Measurements from ENCODE around the gene SLCO4A1. TPM values are rescaled to one million over a fixed set of nuclear protein-coding genes. Genes with fewer than 3 reads are reported as not detected.

Gene SLCO4A1
- total and polyA plus RNA-seq, 2 donors (not counting 3 experiments of a cell fraction or from before 2014, with no cell fraction given) = 1.4 to 4.1 TPM

DNA sequence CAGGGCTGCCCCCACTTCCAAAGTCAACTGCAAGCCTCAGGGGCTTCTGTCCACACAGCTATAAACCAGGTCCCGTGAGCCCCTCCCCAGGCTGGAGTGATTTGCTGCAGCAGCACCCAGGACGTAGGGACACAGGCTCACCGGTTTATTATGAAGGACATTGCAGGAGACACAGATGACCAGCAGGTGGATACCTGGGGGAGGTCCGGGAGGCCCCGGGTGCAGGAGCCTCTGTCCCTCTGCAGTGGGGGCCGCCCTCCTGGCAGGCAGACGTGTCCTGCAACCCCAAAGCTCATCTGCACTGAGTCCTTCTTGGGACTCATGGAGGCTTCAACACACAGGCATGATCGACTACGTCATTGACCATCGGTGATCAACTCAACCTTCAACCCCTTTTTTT is 51.8 kb downstream of the SLCO4A1 start:
- H2AFZ ChIP-seq (ENCODE audit: low read depth, low read length) = no peak overlapping the region

DNA sequence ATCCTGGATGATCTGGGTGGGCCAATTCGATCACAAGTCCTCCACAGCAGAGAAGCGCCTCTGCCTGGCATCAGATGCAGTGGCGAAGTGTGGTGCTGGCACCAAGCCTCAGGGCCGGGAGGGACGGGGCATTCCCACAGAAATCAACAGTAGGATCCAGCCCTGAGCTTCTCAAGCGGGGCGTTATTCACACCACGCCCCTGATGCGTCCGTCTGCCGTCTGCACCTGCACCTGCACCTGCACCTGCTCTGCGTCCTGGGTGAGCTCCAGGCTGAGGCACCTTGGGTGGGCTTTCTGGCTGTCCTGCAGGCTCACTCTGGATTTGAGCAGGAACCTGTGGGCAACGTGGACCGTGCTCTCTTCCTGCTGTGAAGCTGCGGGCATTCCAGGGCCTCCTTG is 52.6 kb downstream of the SLCO4A1 start:
- Histone ChIP-seq H3K4me3 (replicated peaks in 1 of 3; ENCODE audit: insufficient read depth in 1 of 3, low read depth in 1 of 3, low read length in 3 of 3) (no peak overlapping the region), H3K9me1 (replicated peaks; ENCODE audit: control insufficient read depth, extremely low read depth, insufficient read depth, low read length) (no peaks in the 10 kb centered on the region), H4K20me1 (replicated peaks; ENCODE audit: control insufficient read depth, extremely low read depth, insufficient read depth, low read length) (no peaks in the 10 kb centered on the region), H3K9ac (replicated peaks; ENCODE audit: extremely low read depth, insufficient read depth, low read length) (no peak overlapping the region), H3K79me2 (ENCODE audit: control insufficient read depth, insufficient read depth, low read length) (no peaks in the 10 kb centered on the region), H3K4me2 (ENCODE audit: insufficient read depth, low read length) (no peak overlapping the region), H3K9me3 (replicated peaks; ENCODE audit: control insufficient read depth, insufficient read depth, low read length) (no peaks in the 10 kb centered on the region), H2AFZ (ENCODE audit: low read depth, low read length) (no peak overlapping the region), H3K36me3 (ENCODE audit: control insufficient read depth in 2 of 2, extremely low read depth in 1 of 2, insufficient read depth in 2 of 2, low read length in 2 of 2) (no peaks in the 10 kb centered on the region), H3K4me1 (ENCODE audit: control insufficient read depth, extremely low read depth, insufficient read depth, low read length) (no peaks in the 10 kb centered on the region), H3K27me3 (ENCODE audit: control insufficient read depth in 2 of 2, insufficient read depth in 2 of 2, low read length in 2 of 2) (no peaks in the 10 kb centered on the region), H3K27ac (ENCODE audit: insufficient read depth, low read depth, low read length) (no peak overlapping the region)
- CTCF ChIA-PET = interaction anchor here (0.8 to 2.4 kb wide), 4 partner anchors 9 to 97 kb away, joined by 3 to 7 read pairs (median 3); no protein-coding TSS in a partner anchor
- BruUV-seq (replicated peaks) = no TSS peak
- no peak for DNase-seq (ENCODE audit: low read depth, low spot score)
- intact Hi-C loops (cut with micrococcal nuclease) = no loop called here
- TF ChIP-seq GATA2 (IDR thresholded peaks at IDR 0.05; ENCODE audit: insufficient read depth, insufficient read length, low read depth, low read length) (no peak), EZH2 (IDR thresholded peaks at IDR 0.05; ENCODE audit: borderline replicate concordance, low read depth, low read length, severe bottlenecking) (no peak), POLR2A (IDR thresholded peaks at IDR 0.05; ENCODE audit: low read depth, low read length) (no peak), JUN (IDR thresholded peaks at IDR 0.05; ENCODE audit: borderline replicate concordance, insufficient read depth, insufficient read length, low read depth) (no peak), POLR2AphosphoS5 (IDR thresholded peaks at IDR 0.05; ENCODE audit: insufficient read depth, low read depth, low read length) (no peak), FOS (IDR thresholded peaks at IDR 0.05; ENCODE audit: borderline replicate concordance, insufficient read depth, low read length) (no peak), CTCF (IDR thresholded peaks at IDR 0.05; ENCODE audit: extremely low read depth in 1 of 2, insufficient read depth in 1 of 2, low read depth in 1 of 2, low read length in 2 of 2) (no peak), MYC (IDR thresholded peaks at IDR 0.05; ENCODE audit: low read depth, low read length) (no peak)
- TF ChIP-seq, protein P1, sequence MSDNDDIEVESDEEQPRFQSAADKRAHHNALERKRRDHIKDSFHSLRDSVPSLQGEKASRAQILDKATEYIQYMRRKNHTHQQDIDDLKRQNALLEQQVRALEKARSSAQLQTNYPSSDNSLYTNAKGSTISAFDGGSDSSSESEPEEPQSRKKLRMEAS (IDR thresholded peaks at IDR 0.05; ENCODE audit: insufficient read depth, insufficient read length) = no peak
- POLR2A ChIA-PET = no interaction called here
- dilution Hi-C loops (cut with MboI; ENCODE audit: extremely low pct_ligation_motif_present, low sequenced_read_pairs) = no loop called here
- FAIRE-seq = no peak

More for the DNA sequence above, 51.8 kb downstream of the SLCO4A1 start:
- no peak for TF ChIP-seq POLR2AphosphoS5 (IDR thresholded peaks at IDR 0.05; ENCODE audit: insufficient read depth, low read depth, low read length)
- no peak for TF ChIP-seq MYC (IDR thresholded peaks at IDR 0.05; ENCODE audit: low read depth, low read length)
- no peak for TF ChIP-seq JUN (IDR thresholded peaks at IDR 0.05; ENCODE audit: borderline replicate concordance, insufficient read depth, insufficient read length, low read depth)
- no peak for TF ChIP-seq FOS (IDR thresholded peaks at IDR 0.05; ENCODE audit: borderline replicate concordance, insufficient read depth, low read length)
- no peaks in the 10 kb centered on the region for H3K9me3 ChIP-seq (replicated peaks; ENCODE audit: control insufficient read depth, insufficient read depth, low read length)
- no peak overlapping the region for H3K4me2 ChIP-seq (ENCODE audit: insufficient read depth, low read length)
- no peaks in the 10 kb centered on the region for H3K36me3 ChIP-seq (ENCODE audit: control insufficient read depth in 2 of 2, extremely low read depth in 1 of 2, insufficient read depth in 2 of 2, low read length in 2 of 2)
- H3K9ac ChIP-seq (replicated peaks; ENCODE audit: extremely low read depth, insufficient read depth, low read length) = no peak overlapping the region
- H3K79me2 ChIP-seq (ENCODE audit: control insufficient read depth, insufficient read depth, low read length) = no peaks in the 10 kb centered on the region
- no peak overlapping the region for H3K4me3 ChIP-seq (replicated peaks in 1 of 3; ENCODE audit: insufficient read depth in 1 of 3, low read depth in 1 of 3, low read length in 3 of 3)
- no peak for FAIRE-seq
- no peaks in the 10 kb centered on the region for H3K27me3 ChIP-seq (ENCODE audit: control insufficient read depth in 2 of 2, insufficient read depth in 2 of 2, low read length in 2 of 2)
- dilution Hi-C loops (cut with MboI; ENCODE audit: extremely low pct_ligation_motif_present, low sequenced_read_pairs) = no loop called here
- POLR2A ChIA-PET = no interaction called here
- intact Hi-C loops (cut with micrococcal nuclease) = no loop called here
- no TSS peak for BruUV-seq (replicated peaks)
- no peak for DNase-seq (ENCODE audit: low read depth, low spot score)
- CTCF ChIA-PET = interaction anchor here (0.6 to 2.4 kb wide), 7 partner anchors 8 to 98 kb away, joined by 3 to 7 read pairs (median 5); no protein-coding TSS in a partner anchor
- H3K27ac ChIP-seq (ENCODE audit: insufficient read depth, low read depth, low read length) = no peak overlapping the region
- H3K9me1 ChIP-seq (replicated peaks; ENCODE audit: control insufficient read depth, extremely low read depth, insufficient read depth, low read length) = no peaks in the 10 kb centered on the region
- no peaks in the 10 kb centered on the region for H4K20me1 ChIP-seq (replicated peaks; ENCODE audit: control insufficient read depth, extremely low read depth, insufficient read depth, low read length)
- no peaks in the 10 kb centered on the region for H3K4me1 ChIP-seq (ENCODE audit: control insufficient read depth, extremely low read depth, insufficient read depth, low read length)
